GM18499 (cell line): ENCODE measurements around the gene AGER.
"Not testable (repeated sequence)": the region's sequence is repeated elsewhere in the genome, so short reads cannot be mapped to it uniquely, and the experiment has no call there.

Source experiments
- ATAC-seq: cut with Tn5 transposase; IDR thresholded peaks from one replicate; pipeline ENCODE4 v1.9.1; 2021; ENCODE audit warnings: moderate number of reproducible peaks; ENCODE audit not compliant: insufficient read depth, unreplicated experiment

Gene AGER

GRCh38 chr6:32200711-32201475 is 16.8 kb upstream of the AGER start:
- no peak for ATAC-seq

- no peak for ATAC-seq
Observed at GRCh38 chr6:32198866-32199265, 14.8 kb upstream of the AGER start.

GRCh38 chr6:32198345-32198696 is 14.3 kb upstream of the AGER start:
- no peak for ATAC-seq

- ATAC-seq: no peak
Observed at GRCh38 chr6:32196682-32197616, 12.9 kb upstream of the AGER start.

GRCh38 chr6:32195902-32196681 is 12.0 kb upstream of the AGER start:
- peak; percentile 8 for ATAC-seq

GRCh38 chr6:32195652-32195901 is 11.5 kb upstream of the AGER start:
- ATAC-seq: peak; percentile 60

- ATAC-seq: no peak
Observed at GRCh38 chr6:32194825-32195651, 11.0 kb upstream of the AGER start.

- no peak for ATAC-seq
Observed at GRCh38 chr6:32194388-32194787, 10.3 kb upstream of the AGER start.

GRCh38 chr6:32193096-32193495 is 9.0 kb upstream of the AGER start:
- not testable (repeated sequence) for ATAC-seq

GRCh38 chr6:32192608-32193039 is 8.6 kb upstream of the AGER start, which contains the start of gene GPSM3:
TSS of gene GPSM3 (minus strand) at chr6:32192643. CDS start at chr6:32192513, 130 bp downstream.
- no peak for ATAC-seq

GRCh38 chr6:32191696-32192607 is 7.9 kb upstream of the AGER start:
- ATAC-seq: no peak

- ATAC-seq: no peak
Observed at GRCh38 chr6:32190911-32191677, 7.0 kb upstream of the AGER start.

- ATAC-seq: no peak
Observed at GRCh38 chr6:32190054-32190851, 6.2 kb upstream of the AGER start, which contains the start of gene PBX2. TSS of gene PBX2 (minus strand) at chr6:32190202. CDS start at chr6:32189915, 287 bp downstream.

- ATAC-seq: no peak
Observed at GRCh38 chr6:32189742-32190053, 5.6 kb upstream of the AGER start.

- ATAC-seq: no peak
Observed at GRCh38 chr6:32189069-32189741, 5.2 kb upstream of the AGER start.

- ATAC-seq: no peak
Observed at GRCh38 chr6:32188381-32189068, 4.5 kb upstream of the AGER start.
